Raji (cell line): ENCODE data around the gene ANKRD33.

Experiments used
- POLR2A ChIP-seq: IDR thresholded peaks from 2 replicates; pipeline ENCODE4 v1.6.1; 2011; ENCODE audit warnings: low read depth, low read length, control low read depth; ENCODE audit not compliant: insufficient read depth

The ANKRD33 gene

GRCh38 chr12:51900323-51900889 is 12.5 kb downstream of the ANKRD33 start:
- no peak for TF ChIP-seq POLR2A

DNA sequence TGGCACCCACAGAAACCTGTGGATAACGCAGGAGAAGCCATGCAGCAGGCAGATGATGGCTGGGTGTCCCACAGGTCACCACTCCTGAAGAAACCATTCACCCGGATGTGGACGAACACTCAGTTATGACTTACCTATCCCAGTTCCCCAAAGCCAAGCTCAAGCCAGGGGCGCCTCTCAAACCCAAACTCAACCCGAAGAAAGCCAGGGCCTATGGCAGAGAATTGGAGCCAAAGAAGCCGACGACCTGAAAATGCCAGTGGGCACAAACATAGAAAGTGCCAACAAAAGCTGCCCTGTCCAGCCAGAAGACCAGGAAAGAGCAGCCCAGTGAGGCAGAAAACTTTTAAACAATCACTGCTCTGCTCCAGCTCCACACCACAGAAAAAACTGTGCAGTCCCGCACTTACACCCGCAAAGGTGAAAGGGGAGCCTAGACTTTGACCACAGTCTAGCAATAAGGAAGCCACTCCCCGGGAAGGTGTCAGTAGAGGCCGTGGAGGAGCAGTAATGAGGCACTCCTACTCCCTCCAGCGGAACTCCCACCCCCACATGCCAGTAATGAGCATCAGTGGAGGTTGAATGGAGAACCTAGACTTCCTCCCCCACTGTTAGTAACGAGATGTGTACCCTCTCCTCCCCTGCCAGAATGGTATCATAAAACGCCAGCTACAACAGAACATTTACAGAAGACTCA is 13.4 kb downstream of the ANKRD33 start:
- TF ChIP-seq POLR2A: no peak

GRCh38 chr12:51901881-51902280 is 14.0 kb downstream of the ANKRD33 start:
- no peak for TF ChIP-seq POLR2A

DNA sequence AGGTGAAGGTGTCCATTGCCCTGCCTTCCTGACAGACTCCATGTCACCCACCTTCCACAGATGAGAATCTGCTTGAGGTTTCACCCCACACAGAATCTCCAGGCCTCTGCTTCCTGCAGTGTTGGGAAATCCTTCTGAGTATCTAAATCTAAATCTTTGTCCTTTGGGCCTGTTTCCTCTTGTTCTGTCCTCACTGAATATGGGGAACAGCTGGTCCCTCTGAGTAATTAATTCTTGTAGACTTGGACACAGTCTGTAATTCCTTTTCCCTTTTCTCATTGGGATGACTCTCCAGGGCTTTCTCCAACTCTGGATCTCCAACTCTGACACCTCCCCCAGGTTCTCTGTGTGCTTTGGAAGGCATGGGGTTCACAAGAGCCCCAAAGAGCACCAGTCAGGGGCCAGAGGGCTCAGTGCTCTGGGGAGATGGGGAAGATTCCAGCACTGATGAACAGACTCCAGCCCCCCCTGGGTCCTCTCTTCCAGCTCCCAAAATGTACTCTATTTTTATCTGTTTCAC is 17.1 kb downstream of the ANKRD33 start:
- TF ChIP-seq POLR2A: no peak

DNA sequence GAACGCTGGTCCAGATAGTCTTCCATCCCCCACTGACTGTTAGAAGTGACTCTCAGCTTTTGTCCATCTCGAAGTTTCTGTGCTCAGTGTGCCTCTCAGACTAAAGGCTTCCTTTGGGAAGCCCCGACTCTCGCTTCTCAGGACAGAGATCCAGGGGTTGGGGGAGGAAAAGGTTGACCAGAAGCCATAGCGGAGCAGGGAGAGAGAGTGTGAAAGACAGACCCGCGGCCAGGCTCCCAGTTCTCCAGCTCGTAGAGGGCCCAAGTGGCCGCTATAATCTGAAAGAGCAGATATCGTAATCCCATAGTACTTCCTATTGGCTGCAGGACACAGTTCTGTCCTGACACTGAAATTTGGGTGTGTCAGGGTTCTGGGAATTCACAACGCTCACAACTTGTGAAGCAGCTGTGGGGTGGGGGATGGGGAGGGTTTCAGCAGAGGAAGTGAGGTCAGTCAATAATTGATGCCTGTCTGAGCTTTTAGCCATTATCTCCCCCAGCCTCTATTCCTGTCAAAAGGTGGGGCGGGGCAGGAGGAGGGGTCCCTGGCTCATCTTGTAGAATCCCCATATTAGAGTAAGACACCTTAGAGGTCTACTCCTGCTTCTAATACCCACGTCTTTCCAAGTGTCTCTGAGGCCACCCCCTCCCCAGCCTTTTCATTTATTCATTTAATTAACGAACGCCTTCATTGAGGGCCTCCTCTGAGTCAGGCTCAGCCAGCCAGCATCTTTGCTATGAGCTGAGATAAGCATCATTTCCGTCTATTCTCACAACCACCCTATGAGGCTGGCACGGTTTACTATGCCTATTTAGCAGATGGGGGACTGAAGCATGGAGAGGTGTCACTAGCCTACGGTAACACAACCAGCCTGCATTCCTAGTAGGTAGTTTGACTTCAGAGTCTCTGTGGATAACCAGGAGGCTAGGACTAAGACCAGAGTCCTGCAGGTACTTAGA is 17.8 kb downstream of the ANKRD33 start:
- no peak for TF ChIP-seq POLR2A

- no peak for TF ChIP-seq POLR2A
Observed at GRCh38 chr12:51906430-51907082, 18.7 kb downstream of the ANKRD33 start.

GRCh38 chr12:51907083-51907855 is 19.4 kb downstream of the ANKRD33 start, which contains the start of gene ACVRL1:
ACVRL1 (plus strand) TSS chr12:51907504; CDS start chr12:51912475, 4,971 bp downstream.
- TF ChIP-seq POLR2A: no peak

GRCh38 chr12:51907856-51908425 is 20.0 kb downstream of the ANKRD33 start:
- TF ChIP-seq POLR2A: no peak

DNA sequence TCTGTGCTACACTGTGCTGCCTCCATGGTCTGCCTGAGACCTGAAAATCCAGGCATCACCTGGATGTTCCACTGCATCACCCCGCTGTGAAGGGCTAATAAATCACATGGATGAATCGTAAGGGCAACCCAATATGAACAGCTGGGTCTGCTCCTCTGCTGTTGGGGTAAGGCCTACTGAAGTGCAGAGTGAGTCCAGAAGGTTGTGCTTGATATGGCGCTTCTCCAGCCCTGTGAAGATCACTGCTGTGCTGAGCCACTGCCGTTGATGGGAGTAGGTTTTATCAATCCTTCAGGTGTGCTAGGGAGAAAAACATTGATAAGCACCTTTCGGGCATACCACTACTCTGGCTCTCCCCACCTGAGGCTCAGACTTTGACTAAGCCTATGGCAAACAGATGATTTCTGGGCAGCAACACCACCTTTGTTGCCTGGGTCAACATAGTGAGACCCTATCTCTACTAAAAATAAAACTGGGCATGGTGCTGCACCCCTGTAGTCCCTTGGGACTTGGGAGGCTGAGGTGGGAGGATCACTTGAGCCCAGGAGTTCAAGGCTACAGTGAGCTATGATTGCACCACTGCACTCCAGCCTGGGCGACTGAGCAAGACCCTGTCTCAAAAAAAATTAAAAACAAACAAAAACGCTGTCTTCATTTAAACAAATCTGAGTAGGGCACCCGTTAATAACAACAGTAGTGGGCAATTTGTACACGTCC is 21.1 kb downstream of the ANKRD33 start:
- TF ChIP-seq POLR2A: no peak

DNA sequence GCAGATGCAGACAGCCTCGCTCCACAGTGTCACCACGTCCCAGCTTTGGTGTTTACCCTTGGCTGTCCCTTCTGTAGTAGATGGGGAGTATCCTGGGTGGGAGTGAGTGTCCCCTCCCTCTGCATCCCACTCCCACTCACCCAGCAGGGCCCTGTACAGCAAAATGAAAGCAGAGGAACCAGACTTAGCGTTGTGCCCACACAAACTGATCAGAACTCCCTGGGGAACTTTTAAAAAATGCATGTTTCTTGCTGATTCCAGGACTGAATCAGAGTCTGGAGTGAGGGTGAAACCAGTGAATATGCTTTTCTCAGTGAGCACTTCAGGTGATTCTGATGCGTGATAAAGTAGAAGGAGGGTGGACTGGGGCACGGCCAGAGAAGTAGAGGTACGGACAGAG is 22.3 kb downstream of the ANKRD33 start:
- no peak for TF ChIP-seq POLR2A

DNA sequence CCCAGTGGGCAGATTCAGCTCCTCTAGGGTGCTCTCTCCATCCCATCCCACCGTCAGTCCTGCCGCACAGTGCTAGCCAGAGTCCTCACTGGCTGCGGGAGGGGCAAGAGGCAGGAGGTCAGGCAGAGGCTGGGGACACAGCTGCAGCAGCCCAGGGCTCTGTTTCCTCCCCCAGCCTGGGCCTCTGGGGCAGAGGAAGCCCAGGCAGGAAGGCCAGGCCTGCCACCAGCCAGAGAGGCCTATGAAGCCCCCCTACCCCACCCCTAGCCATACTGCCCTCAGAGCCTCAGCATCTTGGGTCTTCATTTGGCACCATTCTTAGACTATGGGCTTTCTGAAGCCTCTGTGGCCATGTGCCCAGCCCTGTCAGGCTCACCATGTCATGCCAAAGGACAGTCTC is 22.8 kb downstream of the ANKRD33 start:
- no peak for TF ChIP-seq POLR2A

- TF ChIP-seq POLR2A: no peak
Observed at GRCh38 chr12:51911307-51911706, 23.4 kb downstream of the ANKRD33 start.

DNA sequence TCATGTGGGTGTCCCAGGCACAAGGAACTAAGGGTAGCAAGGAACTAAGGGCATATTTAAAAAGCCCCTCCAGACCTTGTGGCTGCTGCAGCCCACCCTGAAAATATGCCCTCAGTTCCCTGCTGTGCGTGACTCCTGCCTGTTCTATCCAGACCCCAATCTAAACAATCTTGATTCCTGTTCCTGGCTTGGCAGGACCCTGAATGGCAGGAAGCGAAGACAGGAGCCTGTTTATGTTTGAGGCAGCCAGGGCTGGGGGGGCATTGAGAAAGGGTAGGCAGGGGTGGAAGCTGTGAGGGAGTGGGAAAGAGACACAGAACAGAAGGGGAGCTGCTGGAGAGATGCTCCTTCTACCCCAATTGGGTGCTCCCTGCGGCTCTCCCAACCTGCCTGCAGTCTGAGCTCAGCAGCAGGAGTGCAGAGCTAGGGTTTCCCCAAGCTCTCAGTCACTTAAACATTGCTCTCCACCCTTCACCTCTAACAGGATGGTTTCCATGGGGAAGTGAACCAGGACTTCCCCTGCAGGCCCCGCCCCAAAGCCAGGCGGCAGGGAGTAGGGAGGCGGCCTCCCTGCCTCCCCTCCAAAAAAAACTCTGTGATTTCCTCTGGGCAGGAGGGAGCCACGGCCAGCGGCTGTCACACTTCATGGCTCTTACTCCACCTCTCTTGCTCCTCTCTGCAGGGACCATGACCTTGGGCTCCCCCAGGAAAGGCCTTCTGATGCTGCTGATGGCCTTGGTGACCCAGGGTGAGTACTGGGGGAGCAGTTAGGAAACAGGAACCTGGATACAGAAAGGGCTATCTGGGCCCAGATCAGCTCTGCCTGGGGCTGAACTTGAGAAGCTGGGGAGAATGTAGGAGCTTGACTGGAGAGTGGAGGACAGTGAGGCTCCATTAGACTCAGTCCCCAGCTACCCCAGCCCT is 24.1 kb downstream of the ANKRD33 start:
- TF ChIP-seq POLR2A: no peak
